Breast epithelium (tissue), 4 donors: Measurements from ENCODE around the gene MRC2. TPM values are rescaled to one million over a fixed set of nuclear protein-coding genes. Genes with fewer than 3 reads are reported as not detected.

Source experiments
- DNase-seq, 2 donors: peaks; one replicate each; pipeline ENCODE4 v3.0.0-alpha.2; 2019; ENCODE audit warnings: low spot score in 2 of 2
- H3K27ac ChIP-seq, 2 donors: fragments of 200-600 bp; sonication (generic) in 1 of 2; one replicate each; pipeline ENCODE4 v1.5.1; 2016 to 2019; ENCODE audit warnings: mild to moderate bottlenecking in 1 of 2
- H3K27me3 ChIP-seq, 2 donors: fragments of 200-600 bp; sonication (generic) in 1 of 2; one replicate each; pipeline versions ENCODE4 v1.5.1 to v1.6.0; 2017 to 2019; ENCODE audit warnings: control low read depth in 1 of 2, mild to moderate bottlenecking in 1 of 2
- H3K36me3 ChIP-seq: fragments of 200-600 bp; one replicate; pipeline ENCODE4 v1.5.1; 2019
- H3K4me1 ChIP-seq, 2 donors: fragments of 200-600 bp; sonication (generic); one replicate each; pipeline ENCODE4 v1.5.1; 2016 to 2019; ENCODE audit warnings: control low read depth in 1 of 2
- H3K4me3 ChIP-seq, 3 donors: fragments of 200-600 bp; sonication (generic); 1 replicate in 2 of 3; 2 replicates in 1 of 3; pipeline ENCODE4 v1.5.1; 2016 to 2019; ENCODE audit warnings: mild to moderate bottlenecking in 3 of 3, moderate library complexity in 2 of 3
- H3K9me3 ChIP-seq, 2 donors: fragments of 200-600 bp; sonication (generic) in 1 of 2; one replicate each; pipeline ENCODE4 v1.5.1; 2016 to 2019; ENCODE audit warnings: control low read depth in 1 of 2
- POLR2A ChIP-seq: fragments of 450-650 bp; IDR thresholded peaks from one replicate; pipeline ENCODE4 v1.6.1; 2016; ENCODE audit warnings: antibody characterized with exemption, mild to moderate bottlenecking, moderate library complexity
- POLR2AphosphoS5 ChIP-seq, 3 donors: sonication (generic); formaldehyde crosslinking; IDR thresholded peaks; one replicate each; pipeline ENCODE4 v1.6.1; 2017; ENCODE audit warnings: antibody characterized with exemption in 3 of 3
- intact Hi-C: fragments of 100-400 bp; cut with DNase I; formaldehyde crosslinking; loops from one replicate; pipeline ENCODE4 v1.15.1; 2023; ENCODE audit warnings: low total_unique reads
- total RNA-seq, 3 donors: library from RNA; depleted of rRNA; stranded (reverse); fragments of >200 nt; gene quantifications; one replicate each; pipeline ENCODE4 v1.1.0, GENCODE V29; 2016
- TF ChIP-seq, protein P1 (sequence below), 3 donors: fragments of 450-650 bp; IDR thresholded peaks; one replicate each; pipeline ENCODE4 v1.5.1; 2016 to 2017; ENCODE audit warnings: antibody characterized with exemption in 3 of 3, mild to moderate bottlenecking in 3 of 3, moderate library complexity in 3 of 3

MRC2 gene
- total RNA-seq, 3 donors from 2014 or later, result 28.4 to 40.2 (median 37.4) TPM

DNA sequence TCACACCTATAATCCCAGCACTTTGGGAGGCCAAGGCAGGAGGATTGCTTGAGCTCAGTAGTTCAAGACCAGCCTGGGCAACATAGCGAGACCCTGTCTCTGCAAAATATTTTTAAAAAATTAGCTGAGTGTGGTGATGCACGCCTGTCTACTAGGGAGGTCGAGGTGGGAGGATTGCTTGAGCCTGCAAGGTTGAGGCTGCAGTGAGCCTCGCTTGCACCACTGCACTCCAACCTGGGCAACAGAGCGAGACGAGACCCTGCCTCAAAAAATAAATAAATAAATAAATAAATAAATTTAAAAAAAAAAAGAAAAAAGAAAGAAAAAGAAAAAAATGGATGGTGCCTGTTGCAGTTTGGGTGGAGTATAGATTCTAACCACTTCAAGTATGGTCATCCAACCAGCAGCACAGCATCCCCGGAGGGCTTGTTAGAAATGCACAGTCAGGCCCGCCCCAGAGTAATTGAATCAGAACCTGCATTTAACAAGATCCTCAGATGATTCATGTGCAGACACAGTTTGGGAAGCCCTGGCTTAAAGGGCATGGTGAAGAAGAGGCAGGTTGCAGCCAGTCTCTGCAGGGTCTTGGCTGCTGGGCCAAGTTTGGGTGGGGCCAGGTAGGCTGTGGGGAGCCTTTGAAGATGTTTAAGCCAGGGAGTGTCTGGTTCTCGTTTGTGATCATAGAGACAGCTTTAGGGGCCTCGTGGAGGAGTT lies 40.8 kb downstream of the MRC2 start:
- TF ChIP-seq POLR2AphosphoS5 (IDR thresholded peaks at IDR 0.05) (no peak), POLR2A (no peak)
- TF ChIP-seq, protein P1, sequence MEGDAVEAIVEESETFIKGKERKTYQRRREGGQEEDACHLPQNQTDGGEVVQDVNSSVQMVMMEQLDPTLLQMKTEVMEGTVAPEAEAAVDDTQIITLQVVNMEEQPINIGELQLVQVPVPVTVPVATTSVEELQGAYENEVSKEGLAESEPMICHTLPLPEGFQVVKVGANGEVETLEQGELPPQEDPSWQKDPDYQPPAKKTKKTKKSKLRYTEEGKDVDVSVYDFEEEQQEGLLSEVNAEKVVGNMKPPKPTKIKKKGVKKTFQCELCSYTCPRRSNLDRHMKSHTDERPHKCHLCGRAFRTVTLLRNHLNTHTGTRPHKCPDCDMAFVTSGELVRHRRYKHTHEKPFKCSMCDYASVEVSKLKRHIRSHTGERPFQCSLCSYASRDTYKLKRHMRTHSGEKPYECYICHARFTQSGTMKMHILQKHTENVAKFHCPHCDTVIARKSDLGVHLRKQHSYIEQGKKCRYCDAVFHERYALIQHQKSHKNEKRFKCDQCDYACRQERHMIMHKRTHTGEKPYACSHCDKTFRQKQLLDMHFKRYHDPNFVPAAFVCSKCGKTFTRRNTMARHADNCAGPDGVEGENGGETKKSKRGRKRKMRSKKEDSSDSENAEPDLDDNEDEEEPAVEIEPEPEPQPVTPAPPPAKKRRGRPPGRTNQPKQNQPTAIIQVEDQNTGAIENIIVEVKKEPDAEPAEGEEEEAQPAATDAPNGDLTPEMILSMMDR (IDR thresholded peaks at IDR 0.05), result no peak
- no peak overlapping the region for H3K4me3 ChIP-seq
- H3K27me3 ChIP-seq, result no peaks in the 10 kb centered on the region
- no peaks in the 10 kb centered on the region for H3K36me3 ChIP-seq
- DNase-seq, result no peak
- no peak overlapping the region for H3K27ac ChIP-seq
- H3K4me1 ChIP-seq, result no peaks in the 10 kb centered on the region
- intact Hi-C loops, result loop anchor here (1.0 kb wide), 1 partner anchor 12 kb away; no protein-coding TSS in a partner anchor
- no peaks in the 10 kb centered on the region for H3K9me3 ChIP-seq

DNA sequence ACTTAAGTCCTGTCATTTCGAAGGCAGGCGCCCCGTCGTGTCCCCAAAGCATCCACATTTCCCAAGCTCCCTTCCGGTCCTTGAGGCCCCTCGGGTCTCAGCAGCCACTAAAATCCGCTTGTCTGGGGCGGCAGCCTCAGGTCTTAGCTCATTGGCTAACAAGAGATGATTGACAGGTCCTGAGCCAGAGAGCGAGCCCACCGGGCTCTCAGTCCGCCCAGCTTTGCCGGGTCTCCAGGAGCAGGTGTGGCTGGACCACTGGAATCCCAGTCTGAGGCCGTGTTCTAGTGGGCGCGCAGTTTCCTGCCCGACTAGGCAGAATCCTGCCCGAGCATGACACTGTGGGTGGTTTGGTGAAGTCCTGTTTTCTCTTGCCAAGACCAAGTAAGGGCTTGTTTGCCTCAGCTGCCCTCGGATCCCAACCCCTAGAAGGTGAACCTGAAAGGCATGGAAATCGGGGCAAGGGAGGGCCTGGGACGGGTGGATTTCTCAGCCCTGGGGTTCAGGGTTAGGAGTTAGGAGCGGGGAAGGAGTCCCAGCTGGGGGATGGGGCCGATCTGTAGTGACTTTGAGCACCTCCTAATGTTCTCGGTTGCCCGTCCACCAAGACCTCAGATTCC lies 42.8 kb downstream of the MRC2 start:
- H3K27me3 ChIP-seq, result no peaks in the 10 kb centered on the region
- H3K4me3 ChIP-seq, result no peak overlapping the region
- no peaks in the 10 kb centered on the region for H3K36me3 ChIP-seq
- DNase-seq, result peak in 1 of 2 donors; percentile 90
- H3K27ac ChIP-seq, result peak overlapping the region; percentile 71 to 72
- peaks cover 0 to 3% of the 10 kb centered on the region in 2 donors for H3K4me1 ChIP-seq
- intact Hi-C loops, result no loop called here
- TF ChIP-seq POLR2AphosphoS5 (IDR thresholded peaks at IDR 0.05), result no peak
- TF ChIP-seq POLR2A, result no peak
- H3K9me3 ChIP-seq, result no peaks in the 10 kb centered on the region

DNA sequence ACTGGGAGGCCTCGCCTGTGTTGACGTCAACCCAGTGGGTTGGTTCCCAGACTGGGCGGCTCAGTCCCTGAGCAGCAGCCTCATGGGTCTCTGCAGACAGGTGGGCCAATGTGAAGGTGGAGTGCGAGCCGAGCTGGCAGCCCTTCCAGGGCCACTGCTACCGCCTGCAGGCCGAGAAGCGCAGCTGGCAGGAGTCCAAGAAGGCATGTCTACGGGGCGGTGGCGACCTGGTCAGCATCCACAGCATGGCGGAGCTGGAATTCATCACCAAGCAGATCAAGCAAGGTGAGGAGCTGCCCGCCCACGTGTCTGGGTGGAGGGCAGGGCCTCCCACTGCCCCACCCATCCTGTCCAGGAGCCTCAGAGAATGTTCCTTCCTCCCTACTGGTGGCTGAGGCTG lies 44.1 kb downstream of the MRC2 start:
- Histone ChIP-seq H3K36me3 (no peaks in the 10 kb centered on the region), H3K4me3 (peak overlapping the region in 1 of 3 donors; percentile 27), H3K9me3 (no peaks in the 10 kb centered on the region), H3K4me1 (peaks cover 0 to 3% of the 10 kb centered on the region in 2 donors), H3K27ac (peak overlapping the region; percentile 71 to 72), H3K27me3 (no peaks in the 10 kb centered on the region)
- intact Hi-C loops, result no loop called here
- DNase-seq, result peak in 1 of 2 donors; percentile 74
- TF ChIP-seq, protein P1 (IDR thresholded peaks at IDR 0.05), result no peak
- TF ChIP-seq POLR2A (no peak), POLR2AphosphoS5 (IDR thresholded peaks at IDR 0.05) (no peak)

DNA sequence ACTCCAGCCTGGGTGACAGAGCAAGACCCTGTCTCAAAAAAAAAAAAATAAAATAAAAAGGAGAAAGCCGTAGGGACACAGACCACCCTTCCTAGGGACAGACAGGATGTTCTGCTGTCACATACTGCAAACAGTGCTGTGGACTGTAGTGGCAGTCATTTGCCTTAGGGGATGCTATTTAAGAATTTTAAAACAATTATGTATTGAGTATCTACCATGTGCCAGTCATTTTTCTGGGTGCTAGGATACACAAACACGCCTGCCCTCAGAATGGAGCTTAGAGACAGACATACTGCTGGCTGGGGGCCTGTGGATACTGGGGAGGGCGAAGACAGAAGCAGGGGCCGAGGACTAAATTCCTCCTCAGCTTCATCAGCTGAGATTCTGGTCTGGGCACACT lies 45.5 kb downstream of the MRC2 start:
- H3K4me1 ChIP-seq, result peaks cover 0 to 3% of the 10 kb centered on the region in 2 donors
- intact Hi-C loops, result no loop called here
- no peak overlapping the region for H3K4me3 ChIP-seq
- no peaks in the 10 kb centered on the region for H3K36me3 ChIP-seq
- DNase-seq, result no peak
- H3K9me3 ChIP-seq, result no peaks in the 10 kb centered on the region
- no peak for TF ChIP-seq POLR2AphosphoS5 (IDR thresholded peaks at IDR 0.05)
- TF ChIP-seq POLR2A, result no peak
- TF ChIP-seq, protein P1 (IDR thresholded peaks at IDR 0.05), result no peak
- no peak overlapping the region for H3K27ac ChIP-seq
- no peaks in the 10 kb centered on the region for H3K27me3 ChIP-seq

DNA sequence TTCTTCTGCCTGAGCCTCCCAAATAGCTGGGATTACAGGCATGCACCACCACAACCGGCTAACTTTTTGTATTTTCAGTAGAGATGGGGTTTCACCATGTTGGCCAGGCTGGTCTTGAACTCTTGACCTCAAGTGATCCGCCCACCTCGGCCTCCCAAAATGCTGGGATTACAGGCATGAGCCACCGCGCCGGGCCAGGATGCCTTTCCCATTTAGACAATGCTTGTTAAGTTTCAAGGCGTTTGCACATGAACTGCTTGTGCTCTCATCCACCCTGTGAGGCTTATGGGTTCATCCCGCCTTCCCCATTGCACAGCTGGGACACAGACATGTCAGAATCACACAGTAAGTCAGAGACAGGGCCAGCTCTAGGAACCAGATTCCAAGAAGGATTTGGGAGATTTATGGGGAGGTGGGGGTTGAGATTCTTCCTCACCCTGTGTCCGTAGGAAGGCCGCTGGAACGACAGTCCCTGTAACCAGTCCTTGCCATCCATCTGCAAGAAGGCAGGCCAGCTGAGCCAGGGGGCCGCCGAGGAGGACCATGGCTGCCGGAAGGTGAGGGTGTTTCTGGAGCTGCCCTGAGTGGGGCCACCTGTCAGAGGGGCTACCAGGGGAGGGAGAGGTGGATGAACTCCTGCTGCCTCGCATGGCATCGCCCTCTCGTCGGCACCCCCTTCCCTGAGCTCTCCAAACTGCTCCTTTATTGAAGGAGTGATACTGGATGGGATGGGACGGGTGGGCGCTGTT lies 46.3 kb downstream of the MRC2 start:
- TF ChIP-seq, protein P1 (IDR thresholded peaks at IDR 0.05), result no peak
- no peak for TF ChIP-seq POLR2A
- TF ChIP-seq POLR2AphosphoS5 (IDR thresholded peaks at IDR 0.05), result no peak
- no peak overlapping the region for H3K4me3 ChIP-seq
- H3K9me3 ChIP-seq, result no peaks in the 10 kb centered on the region
- DNase-seq, result no peak
- no peaks in the 10 kb centered on the region for H3K27me3 ChIP-seq
- no peaks in the 10 kb centered on the region for H3K36me3 ChIP-seq
- peaks cover 0 to 3% of the 10 kb centered on the region in 2 donors for H3K4me1 ChIP-seq
- H3K27ac ChIP-seq, result peak overlapping the region; percentile 25 to 35
- intact Hi-C loops, result no loop called here
